HG03469 (cell line): ENCODE measurements around the gene GRID2.

Experiments
- ATAC-seq: cut with Tn5 transposase; IDR thresholded peaks from one replicate; pipeline ENCODE4 v1.9.1; 2021; ENCODE audit warnings: mild to moderate bottlenecking, moderate library complexity, moderate number of reproducible peaks; ENCODE audit not compliant: unreplicated experiment

GRID2 gene

GRCh38 chr4:92885632-92886031 is 581.9 kb downstream of the GRID2 start:
- ATAC-seq: no peak

GRCh38 chr4:92952426-92952825 is 648.7 kb downstream of the GRID2 start:
- ATAC-seq: no peak

- ATAC-seq: no peak
Observed at GRCh38 chr4:92952897-92953296, 649.1 kb downstream of the GRID2 start.

GRCh38 chr4:92953462-92953861 is 649.7 kb downstream of the GRID2 start:
- ATAC-seq: no peak

GRCh38 chr4:92961881-92962280 is 658.1 kb downstream of the GRID2 start:
- ATAC-seq: no peak

GRCh38 chr4:92962831-92963230 is 659.1 kb downstream of the GRID2 start:
- ATAC-seq: no peak

GRCh38 chr4:92968556-92968955 is 664.8 kb downstream of the GRID2 start:
- ATAC-seq: no peak

- ATAC-seq: no peak
Observed at GRCh38 chr4:92968996-92969395, 665.2 kb downstream of the GRID2 start.

- no peak for ATAC-seq
Observed at GRCh38 chr4:92969650-92970379, 666.0 kb downstream of the GRID2 start.

GRCh38 chr4:92970996-92971395 is 667.2 kb downstream of the GRID2 start:
- no peak for ATAC-seq

GRCh38 chr4:92988301-92988700 is 684.5 kb downstream of the GRID2 start:
- no peak for ATAC-seq

GRCh38 chr4:92992758-92993157 is 689.0 kb downstream of the GRID2 start:
- no peak for ATAC-seq

- ATAC-seq: no peak
Observed at GRCh38 chr4:92994727-92995126, 691.0 kb downstream of the GRID2 start.

GRCh38 chr4:92996533-92996932 is 692.8 kb downstream of the GRID2 start:
- ATAC-seq: no peak

GRCh38 chr4:93000910-93001309 is 697.1 kb downstream of the GRID2 start:
- ATAC-seq: no peak

- ATAC-seq: no peak
Observed at GRCh38 chr4:93002240-93002639, 698.5 kb downstream of the GRID2 start.

GRCh38 chr4:93016350-93016749 is 712.6 kb downstream of the GRID2 start:
- no peak for ATAC-seq

- ATAC-seq: no peak
Observed at GRCh38 chr4:93018243-93018642, 714.5 kb downstream of the GRID2 start.

GRCh38 chr4:93018806-93019205 is 715.0 kb downstream of the GRID2 start:
- no peak for ATAC-seq

GRCh38 chr4:93029769-93030168 is 726.0 kb downstream of the GRID2 start:
- ATAC-seq: no peak

- no peak for ATAC-seq
Observed at GRCh38 chr4:93030670-93031069, 726.9 kb downstream of the GRID2 start.

- no peak for ATAC-seq
Observed at GRCh38 chr4:93031431-93032098, 727.8 kb downstream of the GRID2 start.

- ATAC-seq: no peak
Observed at GRCh38 chr4:93042746-93043145, 739.0 kb downstream of the GRID2 start.
